Gastrocnemius medialis (tissue), 4 donors: ENCODE measurements around the gene RACGAP1. TPM values are rescaled to one million over a fixed set of nuclear protein-coding genes. Genes with fewer than 3 reads are reported as not detected.

Experiments
- ATAC-seq, 2 donors: fragments of 150-250 bp; one replicate each; pipeline ENCODE4 v1.9.1; 2016
- DNase-seq, 2 donors: peaks; one replicate each; pipeline ENCODE4 v3.0.0-alpha.2; 2019
- H3K27ac ChIP-seq, 4 donors: fragments of 200-600 bp; sonication (generic); 1 replicate in 1 of 4; 2 replicates in 3 of 4; pipeline ENCODE4 v1.5.1; 2016 to 2018; ENCODE audit warnings: mild to moderate bottlenecking in 2 of 4, moderate library complexity in 1 of 4
- H3K27me3 ChIP-seq, 3 donors: fragments of 200-600 bp; sonication (generic) in 2 of 3; 1 replicate in 1 of 3; 2 replicates in 2 of 3; pipeline versions ENCODE4 v1.5.1 to v1.6.0; 2016 to 2019; ENCODE audit warnings: mild to moderate bottlenecking in 1 of 3, moderate library complexity in 1 of 3
- H3K36me3 ChIP-seq, 2 donors: fragments of 200-600 bp; sonication (generic) in 1 of 2; one replicate each; pipeline ENCODE4 v1.5.1; 2017 to 2018
- H3K4me1 ChIP-seq, 2 donors: fragments of 200-600 bp; sonication (generic) in 1 of 2; one replicate each; pipeline ENCODE4 v1.5.1; 2016 to 2017; ENCODE audit warnings: mild to moderate bottlenecking in 2 of 2
- H3K4me3 ChIP-seq, 4 donors: fragments of 200-600 bp; sonication (generic) in 3 of 4; 1 replicate in 1 of 4; 2 replicates in 3 of 4; pipeline ENCODE4 v1.5.1; 2016 to 2019; ENCODE audit warnings: mild to moderate bottlenecking in 2 of 4
- H3K9me3 ChIP-seq, 3 donors: fragments of 200-600 bp; sonication (generic) in 2 of 3; 1 replicate in 1 of 3; 2 replicates in 2 of 3; pipeline ENCODE4 v1.5.1; 2016 to 2019
- CTCF ChIP-seq, 5 experiments: fragments of 450-650 bp in 3 of 5; fragments of 200-600 bp in 2 of 5; sonication (generic) in 2 of 5; IDR thresholded peaks in 4 of 5; conservative IDR thresholded peaks in 1 of 5; 1 replicate in 4 of 5; 2 replicates in 1 of 5; pipeline ENCODE4 v1.5.1; 2016 to 2019; ENCODE audit warnings: antibody characterized with exemption in 5 of 5, mild to moderate bottlenecking in 3 of 5, moderate library complexity in 3 of 5
- POLR2A ChIP-seq, 2 donors: fragments of 450-650 bp; IDR thresholded peaks; one replicate each; pipeline ENCODE4 v1.6.1; 2017; ENCODE audit warnings: antibody characterized with exemption in 2 of 2, mild to moderate bottlenecking in 2 of 2, moderate library complexity in 2 of 2
- in situ Hi-C, 4 donors: fragments of 200-750 bp; cut with MboI; loops; one replicate each; pipeline versions ENCODE4 v1.15.0 to v1.8.0; 2017; ENCODE audit warnings: low sequenced_read_pairs in 4 of 4
- intact Hi-C: fragments of 100-400 bp; cut with DNase I; formaldehyde crosslinking; loops from one replicate; pipeline ENCODE4 v1.15.1; 2023; ENCODE audit warnings: low total_unique reads
- total RNA-seq, 4 donors: library from RNA; depleted of rRNA; stranded (reverse); fragments of >200 nt; gene quantifications; one replicate each; pipeline versions ENCODE4 v1.1.0 to v1.2.3, GENCODE V29; 2016

RACGAP1 gene
- total RNA-seq, 4 donors from 2014 or later: 5.6 to 13.3 (median 6.5) TPM

DNA sequence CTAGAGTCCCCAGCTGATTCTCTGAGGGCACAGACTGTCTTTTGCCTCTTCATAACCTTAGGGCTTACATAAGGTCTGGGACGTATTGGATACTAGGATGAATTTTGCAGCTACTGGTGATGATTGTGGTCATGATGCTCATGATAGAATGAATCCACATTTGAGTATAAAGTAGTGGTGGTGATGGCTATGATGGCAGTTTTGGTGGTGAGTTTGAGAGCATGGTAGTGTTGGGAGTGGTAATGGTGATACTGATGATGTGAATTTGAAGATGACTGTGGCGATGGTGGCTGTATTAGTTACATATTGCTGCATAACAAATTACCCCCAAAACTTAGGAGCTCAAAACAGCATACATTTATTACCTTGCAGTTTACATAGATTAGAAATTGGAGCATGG lies 18.0 kb upstream of the RACGAP1 start:
- no peak for TF ChIP-seq POLR2A (IDR thresholded peaks at IDR 0.05)

GRCh38 chr12:50042693-50043092 lies 17.4 kb upstream of the RACGAP1 start:
- Histone ChIP-seq H3K9me3 (no peaks in the 10 kb centered on the region), H3K27me3 (no peaks in the 10 kb centered on the region), H3K36me3 (no peaks in the 10 kb centered on the region), H3K27ac (no peak overlapping the region), H3K4me3 (no peak overlapping the region), H3K4me1 (no peaks in the 10 kb centered on the region)
- TF ChIP-seq POLR2A (IDR thresholded peaks at IDR 0.05): no peak
- no peak for TF ChIP-seq CTCF (IDR thresholded peaks at IDR 0.05 in 4 of 5, conservative IDR thresholded peaks at IDR 0.05 in 1 of 5)
- DNase-seq: no peak
- in situ Hi-C loops: no loop called here
- intact Hi-C loops: no loop called here
- no peak for ATAC-seq

More for the DNA sequence above, 18.0 kb upstream of the RACGAP1 start:
- in situ Hi-C loops: no loop called here
- ATAC-seq: no peak
- no peaks in the 10 kb centered on the region for H3K36me3 ChIP-seq
- intact Hi-C loops: no loop called here
- peaks cover 0 to 4% (median 3%) of the 10 kb centered on the region in 3 donors for H3K27me3 ChIP-seq
- DNase-seq: no peak
- H3K4me3 ChIP-seq: no peak overlapping the region
- H3K9me3 ChIP-seq: no peaks in the 10 kb centered on the region
- no peaks in the 10 kb centered on the region for H3K4me1 ChIP-seq
- H3K27ac ChIP-seq: no peak overlapping the region

- no peak for DNase-seq
- H3K4me3 ChIP-seq: no peak overlapping the region
- intact Hi-C loops (no loop called here), in situ Hi-C loops (no loop called here)
- TF ChIP-seq POLR2A (IDR thresholded peaks at IDR 0.05): no peak
- no peak for TF ChIP-seq CTCF (IDR thresholded peaks at IDR 0.05 in 4 of 5, conservative IDR thresholded peaks at IDR 0.05 in 1 of 5)
- H3K27me3 ChIP-seq: no peaks in the 10 kb centered on the region
- H3K27ac ChIP-seq: no peak overlapping the region
- H3K36me3 ChIP-seq: no peaks in the 10 kb centered on the region
- H3K9me3 ChIP-seq: no peaks in the 10 kb centered on the region
- H3K4me1 ChIP-seq: no peaks in the 10 kb centered on the region
- ATAC-seq: no peak
These were observed 16.7 kb upstream of the RACGAP1 start for GRCh38 chr12:50041962-50042361.

- ATAC-seq: no peak
- no peaks in the 10 kb centered on the region for H3K36me3 ChIP-seq
- in situ Hi-C loops: no loop called here
These were observed 16.0 kb upstream of the RACGAP1 start for GRCh38 chr12:50041062-50041860.

More at GRCh38 chr12:50041062-50041860, 16.0 kb upstream of the RACGAP1 start:
- H3K27me3 ChIP-seq: no peaks in the 10 kb centered on the region
- DNase-seq: no peak
- H3K4me3 ChIP-seq: no peak overlapping the region
- no peaks in the 10 kb centered on the region for H3K9me3 ChIP-seq
- intact Hi-C loops: no loop called here
- H3K27ac ChIP-seq: no peak overlapping the region
- TF ChIP-seq CTCF (IDR thresholded peaks at IDR 0.05 in 4 of 5, conservative IDR thresholded peaks at IDR 0.05 in 1 of 5): no peak
- TF ChIP-seq POLR2A (IDR thresholded peaks at IDR 0.05): no peak
- H3K4me1 ChIP-seq: no peaks in the 10 kb centered on the region
